T-helper 17 cell (primary cell): ENCODE measurements around the gene OGFR. TPM values are rescaled to one million over a fixed set of nuclear protein-coding genes. Genes with fewer than 3 reads are reported as not detected.

Source experiments
- ATAC-seq: fragments of 150-1000 bp; cut with Tn5 transposase; 2 replicates; pipeline ENCODE4 v1.10.0; 2021; ENCODE audit warnings: mild to moderate bottlenecking, moderate library complexity
- DNase-seq, 3 donors: peaks; one replicate each; pipeline versions ENCODE4 v3.0.0 to v3.0.0-alpha.2; 2020 to 2021
- H3K9me3 ChIP-seq: one replicate; pipeline ENCODE4 v1.7.0; 2013; ENCODE audit warnings: low read length, mild to moderate bottlenecking; ENCODE audit not compliant: control insufficient read depth, poor library complexity, severe bottlenecking
- H3K27ac Mint-ChIP-seq: one replicate; pipeline ENCODE4 v1.8.0; 2022; ENCODE audit warnings: mild to moderate bottlenecking, moderate library complexity, mixed read lengths
- H3K27me3 Mint-ChIP-seq: one replicate; pipeline ENCODE4 v1.8.0; 2022; ENCODE audit warnings: mixed read lengths
- H3K36me3 Mint-ChIP-seq: one replicate; pipeline ENCODE4 v1.8.0; 2022; ENCODE audit warnings: low read depth, mixed read lengths
- H3K4me1 Mint-ChIP-seq: one replicate; pipeline ENCODE4 v1.8.0; 2022; ENCODE audit warnings: mild to moderate bottlenecking, mixed read lengths
- H3K4me3 Mint-ChIP-seq: one replicate; pipeline ENCODE4 v1.8.0; 2022; ENCODE audit warnings: mild to moderate bottlenecking, moderate library complexity, mixed read lengths
- total RNA-seq, 4 donors: library from RNA in 2 of 4; stranded (reverse) in 2 of 4; gene quantifications; one replicate each; pipeline ENCODE4 v1.2.3 and lab custom pipeline; 2022 to 2026

Gene OGFR
- total RNA-seq, 2 donors from 2014 or later: 39.4 to 41.3 TPM

DNA sequence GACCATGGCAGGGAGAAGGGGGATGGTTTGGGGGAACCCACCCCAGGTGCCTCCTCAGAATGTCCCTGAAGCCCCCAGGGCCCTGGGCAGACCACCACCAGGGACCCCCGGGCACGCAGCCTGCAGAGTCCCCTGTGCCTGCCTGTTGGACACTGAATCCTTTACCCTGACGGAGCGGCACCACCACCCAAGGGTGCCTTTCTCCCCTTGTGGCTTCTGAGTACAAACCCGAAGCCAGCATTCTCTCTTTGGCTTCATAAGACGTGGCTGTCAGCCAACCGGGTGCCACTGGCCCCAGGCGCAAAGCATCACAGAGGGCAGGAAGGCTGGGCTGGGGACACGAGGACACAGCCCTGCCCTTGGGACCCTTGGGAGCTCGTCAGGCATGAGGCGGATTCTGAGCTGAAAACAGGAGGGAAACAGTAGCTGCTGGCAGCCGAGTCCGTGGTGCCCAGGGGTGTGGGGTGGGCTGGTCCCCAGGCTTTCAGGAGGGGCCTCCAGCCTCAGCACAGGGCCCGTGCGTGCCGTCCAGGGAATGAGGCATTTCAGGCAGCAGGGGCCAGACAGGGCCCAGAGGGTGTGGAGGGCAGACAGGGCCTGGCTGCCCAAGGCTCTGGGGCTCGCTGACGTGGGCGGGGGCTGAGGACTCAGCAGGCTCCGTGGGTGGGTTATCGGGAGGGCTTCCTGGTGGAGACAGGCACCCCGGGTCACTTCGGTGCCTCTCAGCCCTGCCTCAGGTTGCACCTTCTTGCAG, 15.8 kb downstream of the OGFR start:
- ATAC-seq: no peak
- no peaks in the 10 kb centered on the region for H3K9me3 ChIP-seq
- Mint-ChIP-seq H3K36me3 (no peaks in the 10 kb centered on the region), H3K27ac (peak overlapping the region; percentile 41), H3K4me1 (peaks cover 5% of the 10 kb centered on the region), H3K27me3 (no peaks in the 10 kb centered on the region), H3K4me3 (no peak overlapping the region)
- no peak for DNase-seq

DNA sequence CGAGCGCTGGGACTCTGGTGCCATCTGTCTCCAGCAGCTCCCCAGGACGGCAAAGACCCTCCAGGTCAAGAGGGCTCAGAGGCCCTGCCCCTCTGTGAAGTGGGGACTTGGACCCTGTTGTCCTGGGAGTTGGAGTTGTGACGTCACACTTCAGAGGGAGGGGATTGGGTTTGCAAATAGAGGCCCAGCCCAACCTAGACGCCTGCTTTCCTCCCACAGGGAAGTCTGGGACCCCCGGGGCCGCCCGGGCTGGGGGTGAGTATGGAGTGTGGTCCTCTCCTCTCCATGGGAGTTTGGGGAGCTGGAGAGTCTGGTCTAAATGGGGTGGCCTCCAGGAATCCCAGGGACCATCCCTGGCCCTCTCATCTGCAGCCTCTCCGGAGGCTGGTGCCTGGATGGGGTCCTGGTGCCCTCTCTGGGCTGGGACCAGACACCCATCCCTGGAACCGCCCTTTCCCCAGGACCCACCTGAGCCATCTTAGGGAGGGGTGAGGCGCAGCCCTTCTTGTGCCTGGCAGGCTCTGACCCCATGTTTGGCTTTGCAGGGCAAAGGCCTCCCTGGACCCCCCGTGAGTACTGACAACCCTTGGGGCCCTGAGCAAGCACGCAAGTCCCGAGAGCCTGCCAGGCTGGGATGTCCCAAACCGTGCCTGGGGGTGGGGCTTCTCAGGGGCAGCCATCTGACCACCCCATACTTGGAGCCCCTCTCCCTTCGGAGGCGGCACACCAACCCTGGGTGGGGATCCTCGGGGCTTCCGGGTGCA, 16.5 kb downstream of the OGFR start:
- Mint-ChIP-seq H3K36me3 (no peaks in the 10 kb centered on the region), H3K27me3 (no peaks in the 10 kb centered on the region), H3K4me1 (peaks cover 4% of the 10 kb centered on the region)

DNA sequence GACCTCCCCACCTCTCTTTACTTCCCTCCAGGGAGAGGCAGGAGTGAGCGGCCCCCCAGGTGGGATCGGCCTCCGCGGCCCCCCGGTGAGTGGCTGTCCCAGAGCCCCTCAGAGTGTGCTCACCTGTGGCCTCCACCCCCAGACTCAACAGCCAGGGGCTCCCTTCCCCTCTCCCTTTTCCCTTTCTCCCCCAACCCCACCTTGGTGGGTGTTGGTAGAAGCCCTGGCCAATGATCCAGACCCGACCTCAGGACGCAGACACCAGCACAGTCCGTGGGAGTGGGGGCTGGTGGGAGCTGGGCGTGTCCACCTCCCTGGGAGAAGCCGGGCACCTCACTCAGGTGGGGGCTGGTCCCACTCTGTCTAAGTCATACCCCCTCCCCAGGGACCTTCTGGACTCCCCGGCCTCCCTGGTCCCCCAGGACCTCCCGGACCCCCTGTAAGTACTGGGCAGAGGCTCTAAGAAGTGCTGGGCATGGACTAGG, 17.1 kb downstream of the OGFR start:
- no peaks in the 10 kb centered on the region for H3K36me3 Mint-ChIP-seq
- peaks cover 4% of the 10 kb centered on the region for H3K4me1 Mint-ChIP-seq
- no peak for DNase-seq
- H3K27ac Mint-ChIP-seq: no peak overlapping the region
- H3K4me3 Mint-ChIP-seq: no peak overlapping the region
- no peaks in the 10 kb centered on the region for H3K27me3 Mint-ChIP-seq
- no peaks in the 10 kb centered on the region for H3K9me3 ChIP-seq
- no peak for ATAC-seq

More for the DNA sequence above, 16.5 kb downstream of the OGFR start:
- H3K27ac Mint-ChIP-seq: no peak overlapping the region
- no peaks in the 10 kb centered on the region for H3K9me3 ChIP-seq
- ATAC-seq: no peak
- no peak overlapping the region for H3K4me3 Mint-ChIP-seq
- DNase-seq: no peak

DNA sequence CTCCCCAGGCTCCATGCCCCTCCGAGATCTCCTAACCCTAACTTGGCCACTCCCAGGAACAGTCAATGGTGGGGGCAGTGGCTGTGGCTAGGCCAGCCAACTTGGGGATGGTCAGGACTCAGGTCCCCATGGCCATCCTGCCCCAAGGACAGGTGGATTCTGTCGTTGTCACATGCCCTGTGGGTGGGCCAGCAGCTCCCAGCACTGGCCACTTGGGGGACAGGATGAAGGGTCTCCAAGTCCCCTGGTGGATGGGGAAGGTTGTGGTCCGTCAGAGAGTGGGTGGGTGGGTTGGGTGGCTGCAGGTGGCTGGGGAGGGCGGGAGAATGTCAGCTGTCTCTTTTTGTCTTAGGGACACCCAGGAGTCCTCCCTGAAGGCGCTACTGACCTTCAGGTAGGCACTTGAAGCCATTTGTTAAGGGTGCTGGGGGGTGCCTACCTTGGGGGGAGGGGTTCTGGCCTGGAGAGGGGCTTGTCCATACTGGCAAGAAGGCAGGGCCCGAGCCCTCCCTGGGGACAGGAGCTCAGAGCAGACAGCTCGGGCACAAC, 17.7 kb downstream of the OGFR start:
- Mint-ChIP-seq H3K36me3 (no peaks in the 10 kb centered on the region), H3K4me3 (no peak overlapping the region)

DNA sequence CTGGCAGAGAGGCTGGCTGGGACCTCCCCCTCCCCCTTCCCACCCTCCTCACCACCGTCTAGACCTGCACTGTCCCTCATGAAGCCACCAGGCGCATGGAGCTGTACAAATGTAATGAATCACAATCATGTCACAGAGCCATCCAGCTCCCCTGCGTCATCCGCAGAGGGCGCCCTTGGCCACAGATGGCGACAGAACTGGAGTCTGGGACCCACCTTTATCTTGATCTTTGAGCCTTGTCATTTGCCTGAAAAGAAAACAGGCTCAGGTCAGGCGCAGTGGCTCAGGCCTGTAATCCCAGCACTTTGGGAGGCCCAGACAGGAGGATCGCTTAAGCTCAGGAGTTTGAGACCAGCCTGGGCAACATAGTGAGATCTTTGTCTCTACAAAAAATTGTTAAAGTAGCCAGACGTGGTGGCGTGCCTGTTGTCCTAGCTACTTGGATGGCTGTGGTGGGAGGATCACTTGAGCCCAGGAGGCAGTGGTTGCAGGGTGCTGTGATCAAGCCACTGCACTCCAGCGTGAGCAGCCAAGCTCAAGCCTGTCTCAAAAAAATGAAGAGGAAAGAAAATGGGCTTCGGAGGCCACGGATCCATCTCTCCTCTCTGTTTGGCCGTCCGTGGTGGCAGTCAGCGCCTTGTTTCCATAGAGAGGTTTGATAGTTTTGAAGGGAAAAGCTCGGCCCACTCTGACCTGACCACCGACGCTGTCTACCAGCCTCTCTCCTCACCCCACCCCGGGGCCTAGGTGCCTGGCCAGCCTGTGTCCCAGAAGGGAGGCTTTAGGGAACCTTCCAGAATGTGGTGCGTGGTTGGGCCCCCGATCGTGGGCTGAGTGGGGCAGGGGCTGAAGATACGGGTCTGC, 18.4 kb downstream of the OGFR start:
- no peaks in the 10 kb centered on the region for H3K27me3 Mint-ChIP-seq
- H3K4me1 Mint-ChIP-seq: peaks cover 4% of the 10 kb centered on the region
- peak; percentile 52 for ATAC-seq
- no peak overlapping the region for H3K27ac Mint-ChIP-seq
- no peaks in the 10 kb centered on the region for H3K36me3 Mint-ChIP-seq
- no peak for DNase-seq
- H3K4me3 Mint-ChIP-seq: no peak overlapping the region
- H3K9me3 ChIP-seq: no peaks in the 10 kb centered on the region

More for the DNA sequence above, 17.7 kb downstream of the OGFR start:
- Mint-ChIP-seq H3K27ac (no peak overlapping the region), H3K27me3 (no peaks in the 10 kb centered on the region), H3K4me1 (peaks cover 4% of the 10 kb centered on the region)
- ATAC-seq (no peak), DNase-seq (no peak)
- H3K9me3 ChIP-seq: no peaks in the 10 kb centered on the region

DNA sequence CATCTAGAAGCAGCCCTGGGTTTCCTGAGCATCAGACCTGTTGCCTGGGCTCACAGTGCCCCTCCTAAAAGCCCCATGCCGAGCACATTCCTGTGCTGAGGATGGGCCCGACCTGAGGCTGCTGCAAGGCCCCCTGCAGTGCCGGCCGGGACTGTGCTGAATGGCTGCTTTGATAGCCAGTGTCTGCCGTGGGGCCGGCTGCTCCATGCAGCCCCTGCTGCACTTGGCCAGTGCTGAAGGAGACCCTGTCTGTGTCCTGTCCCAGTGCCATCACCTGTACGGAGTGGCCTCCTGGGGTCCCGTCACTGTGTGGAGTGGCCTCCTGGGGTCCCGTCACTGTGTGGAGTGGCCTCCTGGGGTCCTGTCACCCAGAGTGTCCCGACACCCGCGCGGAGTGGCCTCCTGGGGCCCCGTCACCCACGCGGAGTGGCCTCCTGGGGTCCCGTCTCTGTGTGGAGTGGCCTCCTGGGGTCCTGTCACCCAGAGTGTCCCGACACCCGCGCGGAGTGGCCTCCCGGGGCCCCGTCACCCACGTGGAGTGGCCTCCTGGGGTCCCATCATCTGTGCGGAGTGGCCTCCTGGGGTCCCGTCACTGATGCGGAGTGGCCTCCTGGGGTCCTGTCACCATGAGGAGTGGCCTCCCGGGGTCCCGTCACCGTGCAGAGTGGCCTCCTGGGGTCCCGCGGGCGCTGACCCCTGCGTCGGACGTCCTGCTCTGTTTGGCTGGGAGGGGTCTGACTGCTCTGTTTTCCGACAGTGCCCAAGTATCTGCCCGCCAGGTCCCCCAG, 19.2 kb downstream of the OGFR start:
- H3K27me3 Mint-ChIP-seq: no peaks in the 10 kb centered on the region
- peaks cover 4% of the 10 kb centered on the region for H3K4me1 Mint-ChIP-seq
- no peak overlapping the region for H3K4me3 Mint-ChIP-seq
- ATAC-seq (no peak), DNase-seq (no peak)
- no peaks in the 10 kb centered on the region for H3K36me3 Mint-ChIP-seq
- H3K9me3 ChIP-seq: no peaks in the 10 kb centered on the region
- H3K27ac Mint-ChIP-seq: no peak overlapping the region

DNA sequence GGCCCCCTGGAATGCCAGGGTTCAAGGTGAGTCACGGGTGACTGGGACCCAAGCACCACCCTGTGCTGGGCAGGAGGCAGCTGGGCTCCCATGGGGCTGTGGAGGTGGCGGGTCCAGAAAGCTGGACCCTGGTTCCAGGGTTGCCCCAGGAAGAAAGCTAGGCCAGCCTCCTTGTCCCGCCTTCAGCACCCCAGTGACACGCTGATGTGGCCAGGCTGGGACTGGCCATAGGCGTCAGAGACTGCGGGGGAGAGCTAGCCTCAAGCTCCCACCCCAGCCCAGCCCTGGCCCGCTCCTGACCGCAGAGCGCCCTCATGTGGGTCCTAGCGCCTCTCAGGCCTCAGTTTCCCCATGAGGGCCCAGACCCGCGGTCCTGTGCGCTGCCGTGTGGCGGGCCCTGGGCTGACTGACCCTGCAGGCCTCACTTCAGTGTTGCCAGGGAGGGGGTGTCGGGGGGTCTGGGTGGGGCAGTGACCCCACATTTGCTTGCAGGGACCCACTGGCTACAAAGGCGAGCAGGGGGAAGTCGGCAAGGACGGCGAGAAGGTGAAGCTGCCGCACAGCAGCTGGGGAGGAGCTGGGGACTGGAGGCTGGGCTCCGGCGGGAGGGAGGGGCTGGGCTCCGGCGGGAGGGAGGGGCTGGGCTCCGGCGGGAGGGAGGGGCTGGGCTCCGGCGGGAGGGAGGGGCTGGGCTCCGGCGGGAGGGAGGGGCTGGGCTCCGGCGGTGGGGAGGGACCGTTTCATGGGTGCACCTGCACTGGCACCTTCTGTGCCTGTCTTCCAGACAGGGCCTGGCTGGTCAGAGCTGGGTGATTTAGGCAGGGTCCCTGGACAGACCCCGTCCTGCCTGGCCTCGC, 20.1 kb downstream of the OGFR start:
- H3K36me3 Mint-ChIP-seq: no peaks in the 10 kb centered on the region
- ATAC-seq: peak; percentile 80
- H3K27me3 Mint-ChIP-seq: no peaks in the 10 kb centered on the region
- no peak overlapping the region for H3K27ac Mint-ChIP-seq
- peak; percentile 25 to 59 (median 43) for DNase-seq
- H3K9me3 ChIP-seq: no peaks in the 10 kb centered on the region
- H3K4me1 Mint-ChIP-seq: peaks cover 4% of the 10 kb centered on the region
- H3K4me3 Mint-ChIP-seq: no peak overlapping the region

DNA sequence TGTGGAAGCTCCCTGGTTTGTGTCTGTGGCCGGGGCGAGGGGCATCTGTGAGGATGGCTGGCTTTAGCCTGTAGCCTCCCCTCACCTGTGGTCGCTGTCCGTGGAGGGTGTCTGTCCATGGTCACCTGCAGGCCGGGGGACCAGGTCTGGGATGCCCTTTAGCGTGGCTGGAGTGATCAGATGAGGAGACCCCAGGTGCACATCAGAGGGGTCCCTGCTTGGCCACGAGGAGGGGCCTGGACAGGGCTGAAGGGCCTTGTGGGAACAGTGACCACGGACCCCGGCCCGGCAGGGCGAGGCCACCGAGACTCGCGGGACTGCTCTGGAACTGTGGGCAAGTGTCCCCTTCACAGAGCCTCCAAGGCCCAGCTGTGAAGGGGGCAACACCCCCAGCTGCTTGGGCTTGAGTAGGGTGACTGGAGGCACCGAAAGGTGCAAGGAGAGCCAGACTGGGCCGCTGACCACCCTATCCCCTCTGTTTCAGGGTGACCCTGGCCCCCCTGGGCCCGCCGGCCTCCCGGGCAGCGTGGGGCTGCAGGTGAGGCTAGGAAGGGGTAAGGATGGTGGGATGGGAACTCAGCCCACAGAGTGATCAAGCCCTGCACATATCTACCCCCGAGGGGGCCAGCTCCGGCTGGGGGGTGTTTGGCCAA, 20.8 kb downstream of the OGFR start:
- no peaks in the 10 kb centered on the region for H3K9me3 ChIP-seq
- no peaks in the 10 kb centered on the region for H3K36me3 Mint-ChIP-seq
- no peak overlapping the region for H3K27ac Mint-ChIP-seq
- DNase-seq: no peak
- peaks cover 4% of the 10 kb centered on the region for H3K4me1 Mint-ChIP-seq
- no peak for ATAC-seq
- H3K4me3 Mint-ChIP-seq: no peak overlapping the region
- no peaks in the 10 kb centered on the region for H3K27me3 Mint-ChIP-seq

DNA sequence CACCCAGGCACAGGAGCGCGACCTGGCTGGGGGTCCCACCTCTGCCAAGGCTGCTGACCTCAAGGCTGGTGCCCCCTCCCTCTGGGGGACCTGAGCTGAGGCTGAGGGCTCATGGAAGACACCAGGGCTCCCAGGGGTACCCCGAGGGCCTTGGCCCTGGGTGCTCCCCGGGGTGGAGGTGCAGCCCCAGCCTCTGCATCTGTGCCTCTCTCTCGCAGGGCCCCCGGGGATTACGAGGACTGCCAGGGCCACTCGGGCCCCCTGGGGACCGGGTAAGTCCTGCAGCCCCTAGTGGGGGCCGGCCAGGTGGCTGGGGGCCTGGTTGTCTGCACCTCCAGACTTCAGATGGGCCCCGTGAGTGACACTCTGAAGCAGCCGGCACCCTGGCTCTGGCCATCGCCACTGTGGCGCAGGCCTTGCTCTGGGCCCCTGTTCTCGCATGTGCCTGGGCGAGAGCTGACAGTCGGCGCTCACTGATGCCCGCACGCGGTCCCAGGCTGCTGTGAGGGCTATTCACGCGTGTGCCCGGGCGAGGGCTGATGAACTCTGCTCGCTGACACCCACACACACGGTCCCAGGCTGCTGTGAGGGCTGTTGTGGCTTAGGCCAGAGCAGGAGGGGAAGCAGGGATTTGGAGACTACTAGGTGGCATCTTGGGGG, 21.5 kb downstream of the OGFR start:
- H3K36me3 Mint-ChIP-seq: no peaks in the 10 kb centered on the region
- H3K27me3 Mint-ChIP-seq: no peaks in the 10 kb centered on the region
- ATAC-seq (no peak), DNase-seq (no peak)
- H3K9me3 ChIP-seq: no peaks in the 10 kb centered on the region
- no peak overlapping the region for H3K27ac Mint-ChIP-seq
- no peak overlapping the region for H3K4me3 Mint-ChIP-seq
- peaks cover 4% of the 10 kb centered on the region for H3K4me1 Mint-ChIP-seq

DNA sequence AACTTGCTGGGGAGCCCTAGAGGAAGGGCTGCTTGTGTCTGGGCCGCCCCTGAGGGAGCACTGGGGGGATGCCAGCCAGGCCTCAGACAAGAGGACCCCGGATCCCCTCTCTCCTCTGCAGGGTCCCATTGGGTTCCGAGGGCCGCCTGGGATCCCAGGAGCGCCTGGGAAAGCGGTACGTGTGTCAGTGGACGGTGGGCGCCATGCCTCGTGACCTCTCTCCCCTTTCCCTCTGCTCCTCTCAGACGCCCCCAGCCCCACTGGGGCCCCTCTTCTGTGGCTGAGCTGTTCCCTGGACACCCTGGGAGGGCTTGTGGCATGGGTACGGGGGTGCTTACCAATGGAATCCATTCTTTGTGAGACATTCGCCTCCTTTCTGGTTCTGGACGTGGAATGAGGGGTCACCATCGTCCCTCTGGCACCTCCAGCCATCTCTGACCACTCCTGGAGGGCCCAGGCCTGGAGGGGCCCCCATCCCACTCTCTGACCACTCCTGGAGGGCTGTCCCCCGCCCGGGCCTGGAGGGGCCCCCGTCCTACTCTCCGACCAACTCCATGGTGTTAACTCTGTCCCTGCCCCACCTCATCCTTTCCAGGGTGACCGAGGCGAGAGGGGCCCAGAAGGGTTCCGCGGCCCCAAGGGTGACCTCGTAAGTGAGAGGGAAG, 22.1 kb downstream of the OGFR start:
- Mint-ChIP-seq H3K36me3 (no peaks in the 10 kb centered on the region), H3K27ac (no peak overlapping the region), H3K4me3 (no peak overlapping the region), H3K27me3 (no peaks in the 10 kb centered on the region), H3K4me1 (peaks cover 4% of the 10 kb centered on the region)
- ATAC-seq (no peak), DNase-seq (no peak)
- no peaks in the 10 kb centered on the region for H3K9me3 ChIP-seq
